Kidney (tissue), 14 donors: ENCODE results near the gene PHOX2B. TPM values are rescaled to one million over a fixed set of nuclear protein-coding genes. Genes with fewer than 3 reads are reported as not detected.

Source experiments
- DNase-seq, 5 donors: peaks; one replicate each; pipeline ENCODE4 v3.0.0-alpha.2; 2013 to 2020
- FAIRE-seq: peaks from 2 replicates; lab custom pipeline; 2012; peaks lifted over from hg19 to GRCh38; lab: Jason Lieb, UNC
- H3K27ac ChIP-seq, 2 donors: one replicate each; pipeline ENCODE4 v1.7.0; 2013; ENCODE audit warnings: low read depth in 2 of 2, low read length in 2 of 2, inconsistent platforms in 1 of 2
- H3K27me3 ChIP-seq: one replicate; pipeline ENCODE4 v1.7.1; 2013; ENCODE audit warnings: low read length, inconsistent platforms; ENCODE audit not compliant: control insufficient read depth, insufficient read depth
- H3K36me3 ChIP-seq, 3 donors: one replicate each; pipeline versions ENCODE4 v1.7.0 to v1.7.1; 2013; ENCODE audit warnings: low read length in 3 of 3, control low read depth in 1 of 3, inconsistent platforms in 1 of 3; ENCODE audit not compliant: insufficient read depth in 3 of 3, control insufficient read depth in 2 of 3
- H3K4me1 ChIP-seq, 3 donors: one replicate each; pipeline versions ENCODE4 v1.7.0 to v1.7.1; 2013; ENCODE audit warnings: low read length in 3 of 3, inconsistent platforms in 1 of 3, low read depth in 1 of 3; ENCODE audit not compliant: control insufficient read depth in 2 of 3, insufficient read depth in 2 of 3
- H3K4me3 ChIP-seq, 3 donors: one replicate each; pipeline versions ENCODE4 v1.7.0 to v1.8.1; 2013; ENCODE audit warnings: low read length in 3 of 3, control low read depth in 1 of 3, inconsistent platforms in 1 of 3
- H3K9ac ChIP-seq, 3 donors: one replicate each; pipeline versions ENCODE4 v1.7.0 to v1.7.1; 2013; ENCODE audit warnings: low read length in 3 of 3, control low read depth in 1 of 3, inconsistent platforms in 1 of 3
- H3K9me3 ChIP-seq, 3 donors: one replicate each; pipeline versions ENCODE4 v1.7.0 to v1.7.1; 2013; ENCODE audit warnings: low read length in 3 of 3, control low read depth in 1 of 3, inconsistent platforms in 1 of 3; ENCODE audit not compliant: control insufficient read depth in 2 of 3, insufficient read depth in 1 of 3
- intact Hi-C: fragments of 100-400 bp; cut with DNase I; formaldehyde crosslinking; loops from one replicate; pipeline ENCODE4 v1.11.1; 2022
- polyA plus RNA-seq: library from polyadenylated mRNA; stranded (reverse); fragments of 350-450 nt; fragmentation: Illumina TruSeq; extraction: RNeasy Lipid Tissue Mini Kit (QIAGEN cat#74804); gene quantifications from one replicate; pipeline ENCODE4 v1.2.3, GENCODE V29; 2014; ENCODE audit warnings: low read depth, low replicate concordance; ENCODE audit not compliant: insufficient read depth
- total RNA-seq: library from RNA; stranded (reverse); fragmentation: NEBNext Ultra II Directional; extraction: Animal tissue kit (Norgen Biotek cat#: 25700); gene quantifications from one replicate; pipeline ENCODE4 v1.2.1, GENCODE V29; 2021
- TF ChIP-seq, protein P1 (sequence below): IDR thresholded peaks from 3 replicates; pipeline ENCODE4 v1.5.1; 2012; ENCODE audit warnings: mild to moderate bottlenecking, moderate library complexity, borderline replicate concordance; ENCODE audit not compliant: insufficient read depth; ENCODE audit errors: extremely low read depth
- donor health status: control.
- donor health status: control.
- donor health status: control.
- donor health status: control.
- donor health status: control.
- donor health status: DM: yes; HTN: yes; CAD: no.
- donor health status: Normal renal cell carcinoma (clear cell type).

The PHOX2B gene
- total and polyA plus RNA-seq, 2 donors from 2014 or later = not detected

DNA sequence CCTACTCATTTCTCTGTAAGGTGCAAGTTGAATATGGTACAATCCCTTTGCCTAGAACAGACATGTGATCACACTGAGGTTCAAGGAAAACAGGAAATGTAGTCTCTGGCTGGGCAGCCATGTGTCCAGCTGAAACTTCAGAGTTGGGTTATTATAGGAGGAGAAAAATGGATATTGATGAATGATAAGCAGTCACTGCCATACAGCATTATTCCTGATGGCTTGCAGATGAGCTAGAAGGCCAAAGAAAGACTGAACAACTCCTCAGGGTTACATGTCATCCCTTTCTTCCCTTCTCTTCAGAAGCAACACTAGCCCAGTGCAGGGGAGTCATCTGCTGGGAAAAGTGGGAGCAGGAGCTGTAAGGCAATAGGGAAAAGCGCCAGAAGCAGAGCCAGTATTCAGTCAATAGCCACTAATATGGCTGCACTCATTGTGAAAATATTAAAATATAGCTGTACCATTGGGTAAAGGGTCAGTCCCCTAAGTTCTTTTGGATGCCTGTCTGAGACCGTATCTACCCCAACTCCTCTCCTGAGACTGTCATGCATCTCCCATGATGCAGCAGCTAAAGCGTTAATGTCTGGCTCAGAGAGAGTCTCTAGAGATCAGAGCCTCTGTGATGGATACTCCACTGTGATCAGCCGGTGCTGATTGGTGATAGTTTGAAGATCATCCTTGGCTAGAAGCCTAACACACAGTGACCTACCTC is 20.5 kb downstream of the PHOX2B start:
- H3K4me3 ChIP-seq = no peak overlapping the region
- TF ChIP-seq, protein P1, sequence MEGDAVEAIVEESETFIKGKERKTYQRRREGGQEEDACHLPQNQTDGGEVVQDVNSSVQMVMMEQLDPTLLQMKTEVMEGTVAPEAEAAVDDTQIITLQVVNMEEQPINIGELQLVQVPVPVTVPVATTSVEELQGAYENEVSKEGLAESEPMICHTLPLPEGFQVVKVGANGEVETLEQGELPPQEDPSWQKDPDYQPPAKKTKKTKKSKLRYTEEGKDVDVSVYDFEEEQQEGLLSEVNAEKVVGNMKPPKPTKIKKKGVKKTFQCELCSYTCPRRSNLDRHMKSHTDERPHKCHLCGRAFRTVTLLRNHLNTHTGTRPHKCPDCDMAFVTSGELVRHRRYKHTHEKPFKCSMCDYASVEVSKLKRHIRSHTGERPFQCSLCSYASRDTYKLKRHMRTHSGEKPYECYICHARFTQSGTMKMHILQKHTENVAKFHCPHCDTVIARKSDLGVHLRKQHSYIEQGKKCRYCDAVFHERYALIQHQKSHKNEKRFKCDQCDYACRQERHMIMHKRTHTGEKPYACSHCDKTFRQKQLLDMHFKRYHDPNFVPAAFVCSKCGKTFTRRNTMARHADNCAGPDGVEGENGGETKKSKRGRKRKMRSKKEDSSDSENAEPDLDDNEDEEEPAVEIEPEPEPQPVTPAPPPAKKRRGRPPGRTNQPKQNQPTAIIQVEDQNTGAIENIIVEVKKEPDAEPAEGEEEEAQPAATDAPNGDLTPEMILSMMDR = no peak
- H3K27ac ChIP-seq = no peak overlapping the region
- peaks cover 0 to 9% (median 5%) of the 10 kb centered on the region in 3 donors for H3K9me3 ChIP-seq
- FAIRE-seq (no peak), DNase-seq (no peak)
- no peaks in the 10 kb centered on the region for H3K4me1 ChIP-seq
- intact Hi-C loops = no loop called here
- H3K27me3 ChIP-seq = no peaks in the 10 kb centered on the region
- H3K9ac ChIP-seq = no peak overlapping the region
- no peaks in the 10 kb centered on the region for H3K36me3 ChIP-seq

DNA sequence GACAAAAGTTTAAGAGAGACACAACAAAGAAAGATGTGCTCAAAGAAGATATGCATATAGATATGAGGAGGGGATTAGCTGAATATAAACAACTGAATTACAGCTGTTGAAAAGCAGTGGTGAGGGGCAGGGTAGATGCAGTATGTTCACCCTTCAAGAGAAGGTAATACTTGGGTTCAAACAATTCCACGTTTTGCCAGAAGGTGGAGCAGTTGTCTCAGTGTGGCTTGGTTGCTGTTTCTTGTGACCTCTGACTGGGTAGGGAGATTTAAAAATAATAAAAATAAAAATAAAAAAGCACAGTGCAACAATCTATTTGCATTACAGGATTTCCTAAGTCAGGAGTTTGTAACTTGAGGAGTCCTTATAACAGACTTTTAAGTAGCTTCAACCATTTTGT is 23.3 kb downstream of the PHOX2B start:
- no peak for FAIRE-seq
- intact Hi-C loops = no loop called here

DNA sequence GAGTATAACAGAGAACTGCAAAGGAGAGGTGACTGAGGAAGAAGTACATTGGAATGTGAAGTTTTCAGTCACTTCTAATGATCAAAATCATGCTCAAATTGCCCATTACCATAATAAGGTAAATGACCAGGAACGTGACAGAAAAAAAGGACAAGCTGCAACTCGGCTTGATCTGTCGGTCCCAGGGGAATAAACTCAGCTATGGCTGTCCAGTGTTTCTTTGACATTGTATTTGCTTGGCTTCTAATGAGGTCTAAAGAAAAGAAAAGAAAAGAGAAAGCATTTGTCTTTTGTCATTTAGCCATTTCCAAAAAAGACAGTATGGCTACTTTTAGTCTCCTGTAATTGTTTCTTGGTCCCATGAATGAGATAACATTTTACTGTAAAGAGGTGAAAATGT is 25.2 kb downstream of the PHOX2B start:
- Histone ChIP-seq H3K4me1 (no peaks in the 10 kb centered on the region), H3K27ac (no peak overlapping the region), H3K9ac (no peak overlapping the region), H3K27me3 (no peaks in the 10 kb centered on the region), H3K4me3 (no peak overlapping the region), H3K9me3 (peaks cover 0 to 9% (median 5%) of the 10 kb centered on the region in 3 donors), H3K36me3 (no peaks in the 10 kb centered on the region)
- TF ChIP-seq, protein P1 = no peak
- FAIRE-seq (no peak), DNase-seq (no peak)
- intact Hi-C loops = no loop called here

More for the DNA sequence above, 23.3 kb downstream of the PHOX2B start:
- Histone ChIP-seq H3K27me3 (no peaks in the 10 kb centered on the region), H3K9ac (no peak overlapping the region), H3K36me3 (no peaks in the 10 kb centered on the region), H3K4me3 (no peak overlapping the region), H3K4me1 (no peaks in the 10 kb centered on the region), H3K9me3 (peaks cover 0 to 9% (median 5%) of the 10 kb centered on the region in 3 donors), H3K27ac (no peak overlapping the region)
- TF ChIP-seq, protein P1 = no peak
- no peak for DNase-seq
